ENCODE results near the gene METTL24.
"Not testable (repeated sequence)": the region's sequence is repeated elsewhere in the genome, so short reads cannot be mapped to it uniquely, and the experiment has no call there.

The METTL24 gene

DNA sequence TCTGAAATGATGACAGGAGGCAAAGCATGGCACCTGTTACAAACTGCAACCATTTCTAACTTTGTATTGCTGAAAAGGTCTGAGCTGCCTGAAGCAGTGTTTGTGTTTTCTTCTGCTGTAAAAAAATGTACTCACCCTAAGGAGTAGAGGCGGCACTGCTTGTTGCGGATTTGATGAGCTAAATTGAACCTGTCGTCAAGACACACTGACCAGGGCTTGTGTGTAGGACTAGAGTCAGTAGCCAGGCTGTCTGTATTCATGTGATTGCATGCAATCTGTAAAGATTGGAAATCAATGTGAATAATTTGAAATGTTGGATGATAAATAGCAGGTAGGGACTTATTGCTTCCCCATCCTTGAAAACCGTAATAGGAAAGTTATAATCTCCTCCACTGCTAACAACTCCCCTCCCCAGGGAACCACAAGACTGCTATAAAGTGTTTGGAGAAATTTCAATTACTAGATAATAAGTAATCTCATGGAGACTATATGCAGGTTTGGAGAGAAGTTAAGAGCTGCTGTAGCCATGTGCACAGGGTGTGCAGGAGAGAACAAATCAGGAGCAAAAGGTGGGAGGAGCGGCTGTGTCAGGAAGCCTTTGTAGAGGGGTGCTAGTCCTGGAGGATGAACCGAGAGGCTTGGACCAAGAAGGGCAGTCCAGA, 42.8 kb downstream of the METTL24 start:
- no peak for DNase-seq (ENCODE audit: low spot score)

DNA sequence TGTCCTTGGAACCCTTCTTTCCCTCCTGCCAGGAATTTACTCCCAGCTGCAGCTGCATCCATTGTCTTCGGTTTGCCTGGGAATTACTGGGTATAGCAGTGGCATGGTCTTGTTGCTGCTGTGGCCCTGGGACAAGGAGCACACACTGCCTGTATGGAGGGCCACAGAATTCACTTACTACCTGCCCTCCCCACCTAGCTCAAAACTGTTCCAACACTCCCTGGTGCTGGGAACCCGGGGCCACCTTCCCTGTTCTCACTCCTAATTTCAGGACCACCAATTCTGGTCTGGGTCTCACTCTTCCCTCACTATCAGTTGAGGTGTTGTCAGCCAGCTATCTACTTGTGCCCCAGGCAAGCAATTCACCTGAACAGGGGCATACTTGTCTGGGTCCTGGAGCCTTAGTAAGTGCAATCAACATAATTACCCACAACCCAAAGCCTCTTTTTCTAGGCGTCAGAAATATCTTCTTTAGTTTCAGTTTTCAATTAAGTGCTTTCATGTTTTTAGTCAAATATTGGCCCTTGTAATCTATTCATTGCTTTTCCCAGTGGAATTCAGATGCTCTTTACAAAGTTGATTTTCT, 47.2 kb downstream of the METTL24 start:
- no peak for DNase-seq (ENCODE audit: low spot score)

DNA sequence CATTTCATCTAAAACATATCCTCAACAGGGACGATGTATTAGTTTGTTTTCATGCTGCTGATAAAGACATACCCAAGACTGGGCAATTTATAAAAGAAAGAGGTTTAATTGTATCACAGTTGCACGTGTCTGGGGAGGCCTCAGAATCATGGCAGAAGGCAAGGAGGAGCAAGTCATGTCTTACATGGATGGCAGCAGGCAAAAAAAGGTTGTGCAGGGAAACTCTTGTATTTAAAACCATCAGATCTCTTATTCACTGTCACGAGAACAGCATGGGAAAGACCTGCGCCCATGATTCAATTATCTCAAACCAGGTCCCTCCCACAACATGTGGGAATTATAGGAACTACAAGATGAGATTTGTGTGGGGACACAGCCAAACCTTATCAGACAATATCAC, 48.7 kb downstream of the METTL24 start:
- not testable (repeated sequence) for DNase-seq (ENCODE audit: low spot score)

DNA sequence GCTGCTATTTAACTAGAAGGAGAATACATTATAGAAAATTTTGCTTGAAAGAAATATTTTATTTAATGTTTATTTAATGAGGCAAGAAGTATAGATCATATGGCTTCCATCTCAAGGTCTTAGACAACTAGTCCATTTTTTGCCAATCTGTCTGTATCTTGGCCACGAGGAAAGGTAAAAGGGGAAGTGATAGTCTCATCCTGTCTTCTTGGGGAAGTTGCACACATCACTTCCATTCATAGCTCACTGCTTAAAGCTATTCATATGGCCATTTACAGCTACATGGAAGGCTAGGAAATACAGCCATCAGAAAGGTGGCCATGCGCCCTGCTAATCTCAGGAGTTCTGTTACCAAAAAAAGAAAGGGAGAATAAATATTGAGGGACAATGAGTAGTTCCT, 50.8 kb downstream of the METTL24 start:
- no peak for DNase-seq (ENCODE audit: low spot score)

DNA sequence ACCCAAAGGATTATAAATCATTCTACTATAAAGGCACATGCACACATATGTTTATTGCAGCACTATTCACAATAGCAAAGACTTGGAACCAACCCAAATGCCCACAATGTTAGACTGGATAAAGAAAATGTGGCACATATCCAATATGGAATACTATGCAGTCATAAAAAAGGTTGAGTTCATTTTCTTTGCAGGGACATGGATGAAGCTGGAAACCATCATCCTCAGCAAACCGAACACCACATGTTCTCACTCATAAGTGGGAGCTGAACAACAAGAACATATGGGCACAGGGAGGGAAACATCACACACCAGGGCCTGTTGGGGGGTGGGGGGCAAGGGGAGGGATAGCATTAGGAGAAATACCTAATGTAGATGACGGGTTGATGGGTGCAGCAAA, 52.3 kb downstream of the METTL24 start:
- not testable (repeated sequence) for DNase-seq (ENCODE audit: low spot score)

DNA sequence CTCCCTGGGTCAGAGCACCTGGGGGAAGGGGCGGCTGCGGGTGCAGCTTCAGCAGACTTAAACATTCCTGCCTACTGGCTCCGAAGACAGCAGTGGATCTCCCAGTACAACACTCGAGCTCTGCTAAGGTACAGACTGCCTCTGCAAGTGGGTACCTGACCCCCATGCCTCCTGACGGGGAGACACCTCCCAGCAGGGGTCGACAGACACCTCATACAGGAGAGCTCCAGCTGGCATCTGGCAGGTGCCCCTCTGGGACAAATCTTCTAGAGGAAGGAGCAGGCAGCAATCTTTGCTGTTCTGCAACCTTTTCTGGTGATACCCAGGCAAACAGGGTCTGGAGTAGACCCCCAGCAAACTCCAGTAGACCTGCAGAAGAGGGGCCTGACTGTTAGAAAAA, 54.5 kb downstream of the METTL24 start:
- DNase-seq (ENCODE audit: low spot score), result not testable (repeated sequence)

DNA sequence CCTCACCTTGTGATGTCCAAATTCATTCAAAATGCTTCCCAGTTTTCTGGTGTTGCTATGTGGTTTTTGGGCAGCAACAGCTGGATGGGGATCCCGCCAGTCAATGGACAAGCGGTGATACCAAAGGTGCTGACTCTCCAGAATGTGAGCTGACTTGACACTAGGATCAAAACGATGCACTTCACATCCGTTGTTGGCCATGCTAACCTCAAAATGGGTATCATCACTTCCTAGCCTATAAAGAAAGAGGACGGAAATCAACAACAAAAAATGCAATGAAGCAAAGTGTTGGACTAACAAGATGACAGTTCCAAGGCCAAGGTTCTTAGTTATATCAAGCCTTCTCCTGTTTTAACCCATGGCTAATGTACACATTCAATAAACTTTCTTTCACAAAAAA, 59.2 kb downstream of the METTL24 start:
- DNase-seq (ENCODE audit: low spot score), result no peak

DNA sequence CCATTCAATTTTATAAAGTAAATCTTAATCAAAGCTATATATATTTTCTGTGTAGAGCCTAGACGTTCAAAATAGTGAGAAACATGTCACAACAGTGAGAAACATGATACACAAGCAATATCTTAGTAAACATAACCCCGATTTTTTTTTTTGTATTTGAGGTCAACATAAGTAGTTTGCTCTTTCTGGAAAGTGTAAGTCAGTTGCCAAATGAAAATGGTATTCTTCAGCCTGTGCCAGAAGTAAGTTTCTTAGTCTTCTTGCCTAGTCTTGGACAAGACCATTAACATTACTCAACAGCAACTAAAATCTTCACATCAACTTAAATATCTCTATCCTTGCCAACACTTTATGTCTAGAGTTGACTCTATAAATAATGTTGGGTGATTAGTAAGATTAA, 59.7 kb downstream of the METTL24 start:
- DNase-seq (ENCODE audit: low spot score), result no peak

DNA sequence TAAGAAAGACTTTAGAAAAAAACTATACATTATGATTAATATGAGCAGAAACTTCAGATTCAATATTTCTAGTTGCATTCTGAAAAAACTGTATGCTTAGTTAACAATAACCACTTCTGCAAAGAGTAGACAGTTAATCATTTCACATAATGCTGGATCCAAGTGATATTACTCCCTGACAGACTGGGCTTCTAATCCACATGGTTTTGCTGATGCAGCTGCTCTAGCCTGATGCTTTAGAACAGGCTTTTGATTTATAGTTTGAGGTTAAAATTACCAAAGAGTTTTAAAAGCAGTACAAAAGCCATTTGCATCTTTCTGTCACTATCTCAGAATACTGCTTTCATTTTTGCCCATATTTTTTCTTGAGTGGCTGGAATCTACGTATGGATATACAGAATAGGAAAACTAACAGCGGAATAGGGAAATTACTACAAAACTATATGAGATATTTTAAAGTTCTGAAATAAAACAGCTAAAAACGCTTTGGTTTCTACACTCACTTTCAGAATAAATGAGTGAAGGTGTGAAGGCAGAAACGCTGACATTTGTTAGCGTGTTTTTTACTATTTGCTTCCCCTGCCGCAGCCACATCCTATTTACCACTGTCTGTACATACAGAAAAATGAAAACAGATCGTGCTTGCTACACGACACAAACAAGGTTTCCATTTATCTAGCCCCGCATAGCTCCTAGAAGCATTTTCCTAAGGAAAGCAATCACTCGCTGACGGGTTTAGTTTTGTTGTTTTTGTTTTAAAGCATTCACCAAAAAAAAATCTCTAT, 61.7 kb downstream of the METTL24 start:
- no peak for DNase-seq (ENCODE audit: low spot score)

DNA sequence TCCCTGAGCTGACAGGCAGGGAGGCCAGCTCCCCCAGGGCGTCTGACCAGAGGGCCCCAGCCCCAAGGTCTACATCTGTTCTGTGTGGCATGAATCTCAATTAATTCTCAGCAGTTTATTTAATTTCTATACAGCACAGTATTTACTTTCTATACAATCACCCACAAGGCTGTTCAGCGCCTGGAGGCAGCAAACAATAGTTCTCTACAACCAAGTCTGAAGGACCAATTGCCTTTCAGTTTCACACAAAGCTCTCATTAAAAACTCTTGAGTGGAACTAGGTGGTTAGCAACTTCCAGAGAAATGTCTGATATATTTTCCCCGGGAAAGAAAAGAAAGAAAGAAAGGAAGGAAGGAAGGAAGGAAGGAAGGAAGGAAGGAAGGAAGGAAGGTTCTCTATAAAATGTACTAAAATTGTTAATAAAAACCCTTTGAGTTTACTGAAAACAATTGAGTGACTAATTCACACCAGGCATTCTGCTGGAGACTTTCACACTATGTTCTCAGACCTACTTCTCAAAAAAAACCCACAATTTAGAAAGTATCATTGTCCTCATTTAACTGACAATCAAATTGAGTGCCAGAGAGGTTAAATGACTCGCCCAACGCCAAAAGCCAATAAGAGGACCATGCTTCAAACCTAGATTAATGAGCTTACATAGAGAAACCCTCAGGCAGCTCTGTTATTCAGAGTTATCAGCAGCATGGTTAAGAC, 62.5 kb downstream of the METTL24 start:
- DNase-seq (ENCODE audit: low spot score), result no peak

DNA sequence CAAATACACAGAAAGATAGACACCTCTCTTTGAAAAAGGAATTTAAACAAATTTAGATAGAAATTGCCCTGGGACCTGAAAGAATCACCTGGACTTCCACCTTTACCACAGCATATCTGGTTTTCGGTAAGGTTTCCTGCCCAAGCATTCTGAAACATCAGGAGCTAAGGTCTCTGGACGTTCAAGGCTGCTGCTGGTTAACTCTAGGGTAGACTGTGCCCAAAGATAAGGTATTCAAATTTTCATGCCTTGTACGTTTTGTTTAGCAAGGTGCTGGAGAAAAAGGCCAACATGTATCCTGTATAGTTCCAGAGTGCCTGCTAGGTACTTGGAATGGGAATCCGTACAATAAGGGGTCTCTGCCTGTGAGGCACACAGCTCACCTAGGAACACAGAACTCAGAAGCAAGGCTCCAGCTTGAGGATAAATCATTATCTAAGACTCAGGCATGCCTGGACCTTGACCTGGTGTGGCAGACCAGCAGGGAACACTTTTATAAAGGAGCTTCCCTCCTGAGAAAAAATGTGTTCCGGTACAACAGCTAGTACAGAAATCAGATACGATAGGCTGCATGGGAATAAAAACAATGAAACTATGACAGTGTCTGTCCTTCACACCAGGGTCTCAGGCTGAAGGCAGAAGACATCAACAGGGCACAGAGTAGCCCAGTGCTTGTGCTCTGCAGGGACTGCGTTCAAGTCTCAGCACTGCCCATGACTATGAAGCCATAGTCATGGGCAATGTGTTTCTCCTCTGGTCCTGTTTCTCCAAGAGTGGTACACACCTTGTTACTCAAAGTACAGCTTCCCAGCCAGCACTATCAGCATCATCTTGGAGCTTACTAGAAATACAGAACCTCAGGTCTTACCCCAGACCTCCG, 70.4 kb downstream of the METTL24 start:
- no peak for DNase-seq (ENCODE audit: low spot score)

DNA sequence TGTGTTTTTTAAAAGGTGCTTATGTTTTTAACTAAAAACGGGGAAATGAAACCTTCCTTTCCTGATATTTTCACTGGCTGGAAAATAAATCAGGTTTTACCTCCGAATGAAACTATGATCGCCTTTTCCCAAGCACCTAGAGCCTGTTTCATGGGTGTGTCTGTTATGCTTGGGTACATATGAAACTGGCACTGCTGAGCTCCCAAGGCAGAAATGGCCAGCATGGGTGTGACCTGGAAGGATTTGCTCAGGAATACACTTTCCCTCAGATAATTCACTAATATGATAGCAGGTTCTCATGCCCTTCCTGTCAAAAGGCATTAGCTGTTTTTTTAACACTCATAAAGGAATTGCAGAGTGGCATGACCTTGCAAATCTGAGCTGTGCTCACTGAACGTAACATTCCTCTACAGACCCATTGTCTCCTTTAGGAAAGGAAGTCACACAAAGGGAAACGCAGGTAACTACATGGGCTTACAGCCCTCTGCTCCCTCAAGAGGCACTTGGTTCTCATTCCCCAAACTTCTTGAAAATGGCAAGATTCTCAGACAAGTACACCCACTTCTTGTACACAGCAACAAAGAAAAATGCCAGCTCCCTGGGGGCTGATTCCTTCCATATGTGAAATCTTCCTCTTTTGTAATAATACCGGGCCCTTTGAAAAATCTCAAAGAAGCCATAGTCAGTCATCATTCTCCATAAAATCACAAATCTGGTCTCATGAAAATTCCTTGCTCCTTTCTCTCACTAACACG, 72.7 kb downstream of the METTL24 start:
- DNase-seq (ENCODE audit: low spot score), result no peak

DNA sequence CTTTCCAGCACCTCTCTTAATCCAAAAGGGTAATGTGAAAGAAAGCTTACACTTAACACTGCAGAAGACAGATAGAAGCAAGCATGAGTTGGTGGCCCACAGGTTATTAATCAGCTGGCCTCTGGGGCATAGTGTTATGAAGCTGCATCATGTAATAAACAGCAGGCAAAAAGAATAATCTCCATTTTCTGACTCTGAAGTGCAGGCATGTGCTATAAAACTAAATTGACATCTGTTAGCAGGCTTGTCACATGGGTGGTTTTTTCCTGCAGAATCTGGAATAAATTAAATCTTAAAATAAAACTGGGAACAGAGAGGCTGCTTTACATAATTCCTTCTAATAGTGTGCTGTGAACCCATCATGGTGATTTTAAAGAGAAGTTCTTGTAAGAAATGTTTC, 73.3 kb downstream of the METTL24 start:
- no peak for DNase-seq (ENCODE audit: low spot score)

DNA sequence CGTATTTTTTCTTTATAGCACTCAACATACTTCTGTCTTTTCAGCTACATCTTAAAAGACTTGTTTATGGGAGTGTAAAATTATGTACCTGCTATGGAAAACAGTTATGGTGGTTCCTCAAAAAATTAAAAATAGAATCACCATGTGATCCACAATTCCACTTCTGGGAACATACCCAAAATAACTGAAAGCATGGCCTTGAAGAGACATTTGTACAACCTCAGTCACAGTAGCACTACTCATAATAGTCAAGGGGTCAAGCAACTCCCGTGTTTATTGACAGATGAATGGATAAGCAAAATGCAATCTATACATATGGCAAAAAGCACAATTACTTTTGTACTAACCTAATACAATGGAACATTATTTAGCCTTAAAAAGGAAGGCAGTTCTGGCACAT, 74.5 kb downstream of the METTL24 start:
- no peak for DNase-seq (ENCODE audit: low spot score)

DNA sequence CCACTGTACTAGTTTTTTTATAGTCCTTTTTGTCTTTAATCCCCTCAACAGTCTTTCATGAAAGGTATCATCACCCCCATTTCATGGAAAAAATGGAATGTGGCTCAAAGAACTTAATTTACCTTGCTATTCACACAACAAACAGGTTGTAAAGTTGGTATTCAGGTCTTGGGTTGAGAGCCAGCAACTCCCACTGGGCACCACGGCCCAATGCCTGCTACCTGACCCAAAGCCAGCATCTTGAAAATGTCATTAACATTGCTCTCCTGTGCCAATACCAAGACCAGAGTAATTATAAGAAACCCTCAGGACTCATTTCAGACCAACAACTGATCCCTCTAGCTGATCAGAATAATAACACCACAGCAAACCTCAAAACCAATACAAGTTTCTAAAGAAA, 75.7 kb downstream of the METTL24 start:
- no peak for DNase-seq (ENCODE audit: low spot score)

DNA sequence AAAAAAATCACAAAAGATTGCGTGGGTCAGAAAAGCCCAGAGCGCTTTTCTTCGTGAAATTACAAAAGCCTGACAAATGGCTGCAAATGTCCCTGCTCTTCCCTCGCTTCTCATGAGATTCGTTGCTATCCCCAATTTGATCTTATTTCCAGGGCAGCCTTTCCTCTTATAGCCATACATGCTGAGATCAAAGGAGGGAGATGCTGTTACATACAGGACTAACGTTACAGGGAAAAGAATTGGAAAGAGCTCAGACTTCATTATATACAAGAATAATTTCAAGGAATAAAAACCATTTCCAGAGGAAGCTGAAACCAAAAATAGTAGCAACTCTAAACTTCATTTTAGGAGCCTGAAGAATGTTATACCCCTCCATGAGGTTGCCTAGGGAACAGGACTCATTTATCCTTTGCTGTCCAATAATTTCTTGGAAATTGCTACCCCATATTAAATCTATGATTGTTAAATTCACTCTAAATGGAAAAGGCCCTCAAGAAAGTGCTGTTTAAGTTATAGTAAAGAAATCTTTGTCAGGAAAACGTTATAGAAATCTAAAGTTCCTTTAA, 81.0 kb downstream of the METTL24 start:
- no peak for DNase-seq (ENCODE audit: low spot score)

DNA sequence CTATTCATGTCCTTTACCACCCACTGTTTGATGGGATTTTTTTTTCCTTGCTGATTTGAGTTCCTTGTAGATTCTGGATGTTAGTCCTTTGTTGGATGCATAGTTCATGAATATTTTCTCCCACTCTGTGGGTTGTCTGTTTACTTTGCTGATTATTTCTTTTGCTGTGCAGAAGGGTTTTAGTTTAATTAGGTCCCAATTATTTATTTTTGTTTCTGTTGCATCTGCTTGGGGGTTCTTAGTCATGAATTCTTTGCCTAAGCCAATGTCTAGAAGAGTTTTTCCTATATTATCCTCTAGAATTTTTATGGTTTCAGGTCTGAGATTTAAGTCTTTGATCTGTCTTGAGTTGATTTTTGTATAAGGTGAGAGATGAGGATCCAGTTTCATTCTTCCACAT, 85.4 kb downstream of the METTL24 start:
- DNase-seq (ENCODE audit: low spot score), result not testable (repeated sequence)

DNA sequence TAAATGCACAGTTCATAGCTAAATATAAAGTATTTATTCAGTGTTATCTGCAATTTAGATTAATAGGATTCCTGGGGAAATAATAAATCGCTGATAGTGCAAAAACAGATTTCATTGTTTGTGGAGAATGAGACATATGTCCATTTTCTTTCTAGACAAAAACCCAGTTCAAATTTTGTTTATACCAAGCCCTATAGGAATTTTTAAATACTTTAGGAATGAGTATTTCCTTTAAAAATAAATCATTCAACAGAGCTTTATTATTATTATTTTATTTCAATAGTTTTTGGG, 86.5 kb downstream of the METTL24 start:
- DNase-seq (ENCODE audit: low spot score), result no peak

DNA sequence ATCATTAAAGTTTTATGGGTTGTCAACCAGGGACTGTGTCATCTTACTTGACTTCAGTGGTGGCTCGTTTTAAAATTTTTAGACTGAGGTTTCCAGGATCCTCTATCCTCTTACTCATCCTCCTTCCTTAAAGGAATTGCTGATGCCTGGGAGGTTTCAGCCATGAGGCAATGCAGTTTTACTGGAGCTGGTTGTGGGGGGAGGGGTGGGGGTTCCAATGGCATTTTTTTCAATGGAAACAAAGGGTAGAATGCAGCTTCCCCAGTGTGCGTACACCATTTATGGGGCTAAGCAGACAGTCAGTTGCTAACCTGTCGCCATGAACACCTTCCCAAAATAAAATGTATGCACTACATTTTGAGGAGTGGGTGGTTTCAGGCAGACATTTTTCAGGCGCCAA, 88.0 kb downstream of the METTL24 start:
- peak; percentile 23 for DNase-seq (ENCODE audit: low spot score)

DNA sequence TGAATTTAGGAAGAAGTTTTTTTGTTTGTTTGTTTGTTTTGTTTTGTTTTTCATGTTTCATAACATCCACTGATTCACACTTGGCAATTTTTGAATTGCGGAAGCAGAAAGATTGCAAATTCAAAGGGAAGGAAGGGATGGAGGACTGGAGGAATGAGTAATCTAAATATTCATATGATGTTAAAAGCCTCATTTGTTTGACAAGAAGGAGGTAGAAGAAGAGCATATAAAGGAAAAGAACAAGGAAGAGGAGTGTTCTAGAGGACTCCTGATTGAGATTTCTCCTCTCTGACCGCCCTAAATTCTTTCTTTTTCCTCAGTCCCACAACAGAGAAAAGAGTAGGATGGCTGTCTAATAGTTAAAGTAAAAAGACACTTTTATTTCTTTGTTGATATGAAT, 88.5 kb downstream of the METTL24 start:
- no peak for DNase-seq (ENCODE audit: low spot score)

DNA sequence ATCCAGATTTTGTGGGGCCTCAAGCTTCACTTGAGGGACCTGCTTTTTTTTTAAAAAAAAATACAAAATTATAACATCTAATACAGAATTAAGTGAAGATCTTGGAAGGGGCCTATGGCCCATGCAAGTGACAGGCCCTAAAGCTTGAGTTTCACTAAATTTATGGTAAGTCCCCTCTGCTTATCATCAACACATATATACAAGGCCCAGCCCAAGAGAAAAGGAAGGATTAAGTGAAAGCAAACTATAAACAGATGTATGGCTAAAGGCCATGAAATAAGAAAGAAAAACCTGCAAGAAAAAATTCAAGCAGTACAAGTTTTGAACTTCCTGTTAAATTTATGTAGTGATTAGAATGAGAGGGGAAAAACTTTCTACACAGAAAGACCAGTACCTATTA, 91.2 kb downstream of the METTL24 start:
- DNase-seq (ENCODE audit: low spot score), result no peak

Data from AG20443 (cell line).